GM21576 (cell line): ENCODE results near the gene SF3B2.

Experiments
- ATAC-seq: cut with Tn5 transposase; IDR thresholded peaks from one replicate; pipeline ENCODE4 v1.9.1; 2021; ENCODE audit warnings: mild to moderate bottlenecking, moderate library complexity; ENCODE audit not compliant: unreplicated experiment

The SF3B2 gene

GRCh38 chr11:66048547-66049323, 3.4 kb upstream of the SF3B2 start, which contains the start of gene GAL3ST3:
GAL3ST3 (minus strand) TSS chr11:66049161; CDS start chr11:66045415, 3,746 bp downstream.
- no peak for ATAC-seq

- ATAC-seq, result no peak
Measured at GRCh38 chr11:66050581-66051231, 1.5 kb upstream of the SF3B2 start.

- no peak for ATAC-seq
Measured at GRCh38 chr11:66051371-66051765, 796 bp upstream of the SF3B2 start.

- ATAC-seq, result no peak
Measured at GRCh38 chr11:66052664-66052982, 459 bp downstream of the SF3B2 start.

- no peak for ATAC-seq
Measured at GRCh38 chr11:66055021-66055420, 2.9 kb downstream of the SF3B2 start.

GRCh38 chr11:66056501-66056900, 4.3 kb downstream of the SF3B2 start:
- no peak for ATAC-seq

GRCh38 chr11:66059966-66060680, 8.0 kb downstream of the SF3B2 start:
- ATAC-seq, result no peak

GRCh38 chr11:66061268-66061667, 9.1 kb downstream of the SF3B2 start:
- ATAC-seq, result no peak

- no peak for ATAC-seq
Measured at GRCh38 chr11:66062408-66062807, 10.2 kb downstream of the SF3B2 start.

GRCh38 chr11:66063900-66064299, 11.7 kb downstream of the SF3B2 start:
- no peak for ATAC-seq

GRCh38 chr11:66064571-66064970, 12.4 kb downstream of the SF3B2 start:
- no peak for ATAC-seq

GRCh38 chr11:66066751-66067150, 14.6 kb downstream of the SF3B2 start:
- no peak for ATAC-seq

- ATAC-seq, result no peak
Measured at GRCh38 chr11:66067640-66068039, 15.5 kb downstream of the SF3B2 start.

GRCh38 chr11:66068154-66068821, 16.1 kb downstream of the SF3B2 start:
- ATAC-seq, result no peak

- ATAC-seq, result no peak
Measured at GRCh38 chr11:66068923-66069714, 17.0 kb downstream of the SF3B2 start.

GRCh38 chr11:66069715-66070603, 17.8 kb downstream of the SF3B2 start, which contains the start of gene PACS1:
PACS1 (plus strand) TSS chr11:66070272; CDS start chr11:66070487, 215 bp downstream.
- ATAC-seq, result no peak

- ATAC-seq, result no peak
Measured at GRCh38 chr11:66070604-66071380, 18.6 kb downstream of the SF3B2 start.

GRCh38 chr11:66071381-66071801, 19.2 kb downstream of the SF3B2 start:
- no peak for ATAC-seq

- ATAC-seq, result no peak
Measured at GRCh38 chr11:66072081-66072480, 19.9 kb downstream of the SF3B2 start.
